Dedifferentiated amniotic fluid mesenchymal stem cell (primary cell): ENCODE data around the gene STARD8.
"Not testable (repeated sequence)": the region's sequence is repeated elsewhere in the genome, so short reads cannot be mapped to it uniquely, and the experiment has no call there.

Source experiments
- DNase-seq: peaks from one replicate; pipeline ENCODE4 v3.0.0-alpha.2; 2016; ENCODE audit errors: extremely low spot score

The STARD8 gene

GRCh38 chrX:68656473-68656872, 9.0 kb downstream of the STARD8 start:
- DNase-seq, result not testable (repeated sequence)

- no peak for DNase-seq
Observed at GRCh38 chrX:68658530-68658929, 11.1 kb downstream of the STARD8 start.

GRCh38 chrX:68659385-68659784, 11.9 kb downstream of the STARD8 start:
- no peak for DNase-seq

DNA sequence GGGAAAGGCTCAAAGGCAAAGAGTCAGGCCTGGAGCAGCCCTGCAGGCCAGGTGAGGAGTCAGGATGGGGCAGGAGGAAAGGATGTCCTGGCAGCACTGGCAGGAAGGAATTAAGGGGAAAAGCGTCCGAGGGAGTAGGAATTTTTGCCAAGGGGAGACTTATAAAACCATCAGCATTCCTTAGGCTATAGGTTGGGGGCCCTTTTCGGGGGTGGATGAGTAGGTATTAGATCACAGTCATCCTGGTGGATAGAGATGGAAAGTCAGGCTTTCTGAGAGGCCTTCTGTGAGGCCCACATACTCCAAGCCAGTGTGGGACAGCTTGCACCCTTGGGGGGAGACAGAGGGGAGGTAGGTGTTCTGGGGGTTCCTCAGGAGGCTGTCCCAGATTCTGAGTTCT, 12.3 kb downstream of the STARD8 start:
- DNase-seq, result no peak

DNA sequence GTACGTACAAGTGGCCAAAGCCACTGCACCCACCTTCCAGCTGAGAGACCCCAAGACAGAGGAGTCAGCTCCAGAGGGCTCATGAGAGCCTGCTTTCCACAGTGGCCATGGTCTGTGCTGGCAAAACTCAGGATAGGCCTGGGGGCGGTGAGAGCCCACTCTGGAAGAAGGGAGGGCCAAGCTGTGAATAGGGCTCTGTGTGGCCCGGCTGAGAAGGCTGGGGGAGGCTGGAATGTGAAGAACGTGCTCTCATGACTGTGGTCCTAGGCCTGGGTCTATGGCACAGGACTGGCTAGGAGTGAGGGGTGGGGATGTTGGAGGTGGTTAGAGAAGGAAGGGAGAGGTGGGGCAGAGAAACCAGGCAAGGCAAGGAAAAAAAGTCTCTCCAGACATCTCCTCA, 13.3 kb downstream of the STARD8 start:
- DNase-seq, result no peak

GRCh38 chrX:68665502-68665901, 18.0 kb downstream of the STARD8 start:
- no peak for DNase-seq

DNA sequence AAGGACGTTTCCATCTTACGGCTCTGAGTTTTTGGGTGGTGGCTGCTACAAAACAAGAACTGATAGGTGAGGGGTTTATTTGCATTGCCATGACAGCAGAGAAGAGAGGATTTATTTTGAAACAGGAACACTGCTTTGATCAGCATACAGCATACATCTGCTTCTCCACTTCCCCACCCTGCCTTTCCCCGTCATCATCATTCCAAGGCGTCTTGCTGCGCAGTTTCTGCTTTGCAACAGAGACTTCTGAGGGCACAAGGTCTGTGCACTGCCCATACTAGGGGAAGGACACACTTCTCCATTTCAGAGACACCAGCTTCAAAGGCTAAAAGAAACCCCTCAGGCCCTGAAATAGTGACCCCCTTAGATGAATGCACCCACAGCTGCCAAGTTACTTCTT, 19.1 kb downstream of the STARD8 start:
- no peak for DNase-seq

GRCh38 chrX:68669094-68669860, 21.8 kb downstream of the STARD8 start:
- no peak for DNase-seq

- no peak for DNase-seq
Observed at GRCh38 chrX:68669871-68670270, 22.4 kb downstream of the STARD8 start.

- DNase-seq, result no peak
Observed at GRCh38 chrX:68671221-68671620, 23.8 kb downstream of the STARD8 start.

GRCh38 chrX:68672581-68673318, 25.3 kb downstream of the STARD8 start:
- DNase-seq, result no peak

DNA sequence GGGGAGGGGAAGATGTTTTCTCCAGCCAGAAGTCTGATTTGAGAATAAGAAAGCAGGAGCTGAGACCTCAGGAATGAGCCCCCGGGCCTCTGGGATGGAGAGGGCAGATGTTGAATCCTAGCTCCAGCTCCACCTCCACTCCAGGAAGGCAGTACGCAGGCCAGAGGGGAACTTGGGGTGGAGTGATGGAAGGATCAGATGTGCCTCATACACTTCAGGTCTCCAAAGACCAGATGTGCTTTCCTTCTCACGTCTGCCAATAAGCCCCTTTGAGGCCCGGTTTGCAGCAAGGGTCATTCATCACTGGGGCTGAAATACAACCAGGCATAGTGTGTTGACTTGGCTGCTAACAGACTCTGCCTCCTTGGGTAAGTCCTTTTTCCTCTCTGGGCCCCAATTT, 28.1 kb downstream of the STARD8 start:
- DNase-seq, result no peak

- no peak for DNase-seq
Observed at GRCh38 chrX:68676335-68676734, 28.9 kb downstream of the STARD8 start.

DNA sequence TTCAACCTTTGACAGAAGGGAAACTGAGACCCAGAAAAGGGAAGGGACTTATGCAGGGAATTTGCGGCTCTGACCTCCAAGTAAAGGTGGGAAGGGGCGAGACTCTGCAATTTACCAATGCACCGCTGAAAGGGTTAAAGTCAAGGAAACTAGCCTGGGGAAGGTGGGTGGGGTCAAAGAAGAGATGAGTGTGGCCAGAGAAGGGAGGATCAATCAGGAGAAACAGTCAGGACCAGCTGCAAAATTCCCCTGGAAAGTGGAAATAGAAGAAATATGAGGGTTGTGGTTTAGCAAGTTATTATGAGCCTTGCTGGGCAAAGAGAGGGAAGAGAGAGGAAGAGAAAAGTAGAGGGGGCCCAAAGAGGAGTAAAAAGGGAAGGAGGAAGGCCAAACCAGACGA, 30.5 kb downstream of the STARD8 start:
- DNase-seq, result no peak

DNA sequence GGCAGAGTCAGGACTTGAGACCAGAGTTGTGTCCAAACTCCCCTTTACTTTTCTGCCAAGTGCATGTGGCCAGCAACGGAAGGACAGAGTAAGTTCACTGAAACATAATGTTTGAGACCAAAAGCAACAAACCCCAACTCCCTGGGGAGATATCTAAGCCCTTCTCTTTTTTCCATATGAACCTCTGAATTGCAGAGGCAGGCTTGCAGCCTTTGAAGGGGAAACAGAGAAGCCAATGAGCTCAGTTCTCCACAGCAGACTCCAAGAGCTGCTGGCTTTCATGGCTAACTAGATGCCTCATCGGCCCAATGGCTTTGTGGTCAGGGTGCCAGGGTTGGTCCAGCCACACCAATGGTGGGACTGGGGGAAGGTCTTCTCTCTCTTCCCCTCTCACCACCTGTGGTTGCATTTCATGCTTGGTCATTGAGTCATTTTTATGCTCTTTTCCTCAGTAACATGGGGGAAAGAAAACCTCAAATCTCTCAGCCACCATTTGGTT, 34.0 kb downstream of the STARD8 start:
- no peak for DNase-seq

- DNase-seq, result no peak
Observed at GRCh38 chrX:68682790-68683189, 35.3 kb downstream of the STARD8 start.

- DNase-seq, result no peak
Observed at GRCh38 chrX:68683580-68683979, 36.1 kb downstream of the STARD8 start.

DNA sequence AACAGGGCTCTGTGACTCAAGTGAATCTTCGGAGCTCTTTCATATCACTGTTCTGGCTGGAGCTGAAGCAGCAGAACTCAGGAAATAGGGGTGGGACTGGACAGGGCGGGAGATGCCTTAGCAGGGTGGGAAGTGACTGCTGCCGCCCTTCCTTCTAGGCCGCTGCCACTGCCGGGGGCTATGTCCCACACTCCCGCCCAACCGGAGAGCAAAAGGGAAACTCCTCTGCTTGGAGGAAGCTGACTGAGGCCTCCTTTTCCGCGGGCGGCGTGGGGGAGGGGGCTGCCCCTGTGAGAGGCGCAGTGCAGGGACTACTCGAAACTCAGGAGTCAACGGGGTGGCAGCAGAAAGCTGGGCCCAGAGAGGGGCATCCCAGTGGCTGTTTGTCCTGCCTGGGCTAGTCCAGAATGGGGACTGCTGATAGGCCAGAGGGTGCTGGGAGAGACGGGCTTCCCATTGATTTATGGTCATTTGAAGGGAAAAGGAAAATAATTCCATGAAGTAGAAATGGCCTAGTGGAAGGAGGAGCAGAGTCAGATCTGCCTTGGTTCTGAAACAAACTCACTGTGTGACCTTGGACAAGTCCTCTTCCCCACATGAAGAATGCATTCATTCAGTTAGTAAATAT, 36.9 kb downstream of the STARD8 start:
- DNase-seq, result no peak

- no peak for DNase-seq
Observed at GRCh38 chrX:68684919-68685304, 37.4 kb downstream of the STARD8 start.

GRCh38 chrX:68685685-68686084, 38.2 kb downstream of the STARD8 start:
- DNase-seq, result no peak

GRCh38 chrX:68686097-68686977, 38.9 kb downstream of the STARD8 start:
- DNase-seq, result no peak

GRCh38 chrX:68688931-68689330, 41.5 kb downstream of the STARD8 start:
- DNase-seq, result not testable (repeated sequence)
